AG04450 (cell line): ENCODE measurements around the gene FHIT. TPM values are rescaled to one million over a fixed set of nuclear protein-coding genes. Genes with fewer than 3 reads are reported as not detected.
"Not testable (repeated sequence)": the region's sequence is repeated elsewhere in the genome, so short reads cannot be mapped to it uniquely, and the experiment has no call there.

Source experiments
- CTCF ChIA-PET: fragments of 300-600, 350-600 bp; formaldehyde crosslinking; extraction: SDS; loops from one replicate; lab custom pipeline; 2022; ENCODE audit warnings: antibody characterized with exemption, inconsistent platforms; lab: Charles Lee
- POLR2A ChIA-PET: fragments of 350-600 bp; formaldehyde crosslinking; extraction: SDS; loops from one replicate; lab custom pipeline; 2021; ENCODE audit warnings: antibody characterized with exemption, inconsistent platforms; lab: Yijun Ruan, JAX
- DNase-seq: peaks from one replicate; pipeline ENCODE4 v3.0.0-alpha.2; 2011; ENCODE audit warnings: low read depth, low spot score
- H3K27ac ChIP-seq: one replicate; pipeline ENCODE4 v1.5.1; 2012; ENCODE audit warnings: low read depth, low read length, control low read depth
- H3K27me3 ChIP-seq: one replicate; pipeline ENCODE4 v1.6.0; 2012; ENCODE audit warnings: low read length; ENCODE audit not compliant: control insufficient read depth, insufficient read depth
- H3K4me3 ChIP-seq: 2 replicates; pipeline ENCODE4 v1.5.1; 2011; ENCODE audit warnings: mild to moderate bottlenecking, low read depth, low read length, control low read depth
- H3K9me3 ChIP-seq: 2 replicates; pipeline ENCODE4 v1.5.1; 2012; ENCODE audit warnings: low read length; ENCODE audit not compliant: control insufficient read depth, insufficient read depth
- polyA plus RNA-seq: library from polyadenylated mRNA; depleted of rRNA; stranded (reverse); fragments of >200 nt; gene quantifications from 2 replicates; pipeline ENCODE4 v1.2.3, GENCODE V29; 2011
- TF ChIP-seq, protein P1 (sequence below): IDR thresholded peaks from 2 replicates; pipeline ENCODE4 v1.5.1; 2011; ENCODE audit warnings: low read depth, low read length, control low read depth, inconsistent platforms

Gene FHIT
- polyA plus RNA-seq, 1 experiment = 0.17 TPM

- Histone ChIP-seq H3K9me3 (no peaks in the 10 kb centered on the region), H3K27me3 (no peaks in the 10 kb centered on the region), H3K4me3 (no peak overlapping the region), H3K27ac (no peak overlapping the region)
- CTCF ChIA-PET = no interaction called here
- DNase-seq = no peak
- POLR2A ChIA-PET = no interaction called here
- TF ChIP-seq, protein P1, sequence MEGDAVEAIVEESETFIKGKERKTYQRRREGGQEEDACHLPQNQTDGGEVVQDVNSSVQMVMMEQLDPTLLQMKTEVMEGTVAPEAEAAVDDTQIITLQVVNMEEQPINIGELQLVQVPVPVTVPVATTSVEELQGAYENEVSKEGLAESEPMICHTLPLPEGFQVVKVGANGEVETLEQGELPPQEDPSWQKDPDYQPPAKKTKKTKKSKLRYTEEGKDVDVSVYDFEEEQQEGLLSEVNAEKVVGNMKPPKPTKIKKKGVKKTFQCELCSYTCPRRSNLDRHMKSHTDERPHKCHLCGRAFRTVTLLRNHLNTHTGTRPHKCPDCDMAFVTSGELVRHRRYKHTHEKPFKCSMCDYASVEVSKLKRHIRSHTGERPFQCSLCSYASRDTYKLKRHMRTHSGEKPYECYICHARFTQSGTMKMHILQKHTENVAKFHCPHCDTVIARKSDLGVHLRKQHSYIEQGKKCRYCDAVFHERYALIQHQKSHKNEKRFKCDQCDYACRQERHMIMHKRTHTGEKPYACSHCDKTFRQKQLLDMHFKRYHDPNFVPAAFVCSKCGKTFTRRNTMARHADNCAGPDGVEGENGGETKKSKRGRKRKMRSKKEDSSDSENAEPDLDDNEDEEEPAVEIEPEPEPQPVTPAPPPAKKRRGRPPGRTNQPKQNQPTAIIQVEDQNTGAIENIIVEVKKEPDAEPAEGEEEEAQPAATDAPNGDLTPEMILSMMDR = no peak
These were observed 176.5 kb downstream of the FHIT start for GRCh38 chr3:61074783-61075182.

DNA sequence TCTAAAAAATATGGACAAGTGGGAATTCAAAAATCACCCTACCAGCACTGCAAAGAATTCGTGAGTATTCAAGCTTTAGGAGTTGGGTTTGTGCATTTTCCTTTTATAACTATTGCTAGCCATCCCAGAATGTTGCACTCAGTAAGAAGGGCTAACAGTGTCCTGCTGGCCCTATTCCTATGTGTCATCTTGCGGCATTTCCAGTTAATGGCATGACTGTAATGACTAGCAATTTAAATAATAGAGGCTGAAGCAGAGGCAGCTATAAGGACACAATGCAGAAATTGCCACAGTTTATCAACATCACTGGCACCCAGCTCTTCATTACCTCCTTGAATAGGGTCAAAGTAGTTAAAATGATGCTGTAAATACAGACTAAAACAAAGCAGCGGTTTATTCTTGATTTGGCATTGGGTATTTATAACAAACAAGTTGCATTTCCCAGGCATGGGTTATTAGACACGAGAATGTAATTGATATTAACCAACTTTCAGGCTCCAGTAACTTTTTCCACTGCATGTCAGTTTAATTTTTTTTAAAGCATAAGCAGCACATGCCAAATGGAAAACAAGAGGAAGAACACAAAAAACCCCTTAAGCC is 177.6 kb downstream of the FHIT start:
- ChIA-PET CTCF (no interaction called here), POLR2A (no interaction called here)
- Histone ChIP-seq H3K27me3 (no peaks in the 10 kb centered on the region), H3K9me3 (no peaks in the 10 kb centered on the region), H3K27ac (no peak overlapping the region), H3K4me3 (no peak overlapping the region)
- DNase-seq = no peak
- TF ChIP-seq, protein P1 = no peak

GRCh38 chr3:61068084-61068483 is 183.2 kb downstream of the FHIT start:
- ChIA-PET POLR2A (no interaction called here), CTCF (no interaction called here)
- H3K4me3 ChIP-seq = no peak overlapping the region
- TF ChIP-seq, protein P1 = no peak
- H3K27ac ChIP-seq = no peak overlapping the region
- no peaks in the 10 kb centered on the region for H3K27me3 ChIP-seq
- H3K9me3 ChIP-seq = no peaks in the 10 kb centered on the region
- no peak for DNase-seq

GRCh38 chr3:61066800-61067199 is 184.5 kb downstream of the FHIT start:
- POLR2A ChIA-PET = no interaction called here
- no peak overlapping the region for H3K4me3 ChIP-seq
- DNase-seq = no peak
- H3K27me3 ChIP-seq = no peaks in the 10 kb centered on the region
- H3K9me3 ChIP-seq = no peaks in the 10 kb centered on the region
- H3K27ac ChIP-seq = no peak overlapping the region
- TF ChIP-seq, protein P1 = no peak
- CTCF ChIA-PET = no interaction called here

GRCh38 chr3:61066222-61066621 is 185.0 kb downstream of the FHIT start:
- POLR2A ChIA-PET, CTCF ChIA-PET: not testable (repeated sequence)

More at GRCh38 chr3:61066222-61066621, 185.0 kb downstream of the FHIT start:
- not testable (repeated sequence) for H3K27ac ChIP-seq, H3K9me3 ChIP-seq, H3K27me3 ChIP-seq, DNase-seq, H3K4me3 ChIP-seq
